NK-92 (cell line): ENCODE results near the gene PKNOX1.
"Not testable (repeated sequence)": the region's sequence is repeated elsewhere in the genome, so short reads cannot be mapped to it uniquely, and the experiment has no call there.

ENCODE experiments used
- DNase-seq: peaks from one replicate; lab custom pipeline; 2025; ENCODE audit not compliant: unreplicated experiment; lab: John Stamatoyannopoulos, UW

PKNOX1 gene

GRCh38 chr21:42973991-42974831 is at the start of gene PKNOX1:
Gene PKNOX1 (plus strand): TSS chr21:42974562. CDS start chr21:43004382, 29,820 bp downstream.
- peak; percentile 91 for DNase-seq

DNA sequence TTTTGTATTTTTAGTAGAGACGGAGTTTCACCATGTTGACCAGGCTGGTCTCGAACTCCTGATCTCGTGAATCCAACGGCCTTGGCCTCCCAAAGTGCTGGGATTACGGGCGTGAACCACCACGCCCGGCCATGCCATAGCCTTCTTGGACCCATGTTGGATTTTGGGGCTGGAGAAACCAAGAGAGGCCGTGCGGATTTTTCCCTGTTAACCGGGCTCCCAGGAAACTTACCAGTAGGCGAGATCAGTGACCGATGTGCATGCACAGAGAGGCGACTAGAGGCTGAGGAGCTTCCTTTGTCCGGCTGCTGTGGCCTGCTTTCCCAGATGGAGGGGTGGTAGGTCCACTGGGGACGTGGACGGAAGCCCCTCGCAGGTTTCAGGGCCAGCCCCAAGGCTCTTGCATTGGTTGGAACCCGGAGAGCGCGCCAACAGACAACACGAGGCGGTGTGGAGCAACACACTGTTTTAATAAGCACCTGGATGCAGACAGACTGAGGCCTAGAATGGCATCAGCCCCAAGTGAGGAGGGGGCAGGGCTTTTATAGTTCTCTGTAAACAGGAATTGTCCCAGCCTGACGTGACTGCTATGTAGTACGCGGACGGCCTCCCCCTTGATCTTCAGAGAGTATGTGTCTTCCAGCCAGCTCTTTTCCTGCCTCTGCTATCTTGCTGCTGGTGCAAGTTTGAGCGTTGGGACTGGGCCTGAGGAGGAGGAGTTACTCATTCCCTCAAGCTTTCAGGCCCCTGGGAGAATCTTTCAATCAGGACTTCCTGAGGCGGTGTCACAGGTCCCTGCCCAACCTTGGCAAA is 49.0 kb upstream of the PKNOX1 start, which contains the start of gene ERVH48-1:
ERVH48-1 (minus strand) TSS at position 517 of the 813 bp plus-strand sequence. CDS start 6,624 bp downstream, outside the sequence.
- no peak for DNase-seq

DNA sequence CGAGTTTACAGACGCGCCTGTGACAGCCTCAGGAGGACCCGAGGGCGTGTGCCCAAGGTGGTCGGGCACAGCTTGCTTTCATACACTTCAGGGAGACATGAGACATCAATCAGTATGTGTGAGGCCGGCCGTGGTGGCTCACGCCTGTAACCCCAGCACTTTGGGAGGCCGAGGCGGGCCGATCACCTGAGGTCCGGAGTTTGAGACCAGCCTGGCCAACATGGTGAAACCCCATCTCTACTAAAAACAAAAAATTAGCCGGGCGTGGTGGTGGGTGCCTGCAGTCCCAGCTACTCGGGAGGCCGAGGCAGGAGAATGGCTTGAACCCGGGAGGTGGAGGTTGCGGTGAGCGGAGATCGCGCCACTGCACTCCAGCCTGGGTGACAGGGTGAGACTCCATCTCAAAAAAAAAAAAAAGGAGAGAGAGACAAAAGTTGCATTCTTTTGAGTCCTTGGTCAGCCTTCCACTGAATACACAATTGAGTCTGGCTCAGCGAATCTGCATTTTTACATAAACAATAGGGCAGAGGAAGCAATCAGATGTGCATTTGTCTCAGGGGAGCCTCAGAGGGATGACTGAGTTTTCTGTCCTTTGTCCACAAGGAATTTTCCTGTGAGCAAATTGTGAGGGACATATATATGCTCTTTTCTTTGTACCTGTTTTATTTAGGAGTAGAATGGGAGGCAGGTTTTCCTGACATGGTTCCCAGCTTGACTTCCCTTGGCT is 46.7 kb upstream of the PKNOX1 start:
- DNase-seq, result not testable (repeated sequence)

DNA sequence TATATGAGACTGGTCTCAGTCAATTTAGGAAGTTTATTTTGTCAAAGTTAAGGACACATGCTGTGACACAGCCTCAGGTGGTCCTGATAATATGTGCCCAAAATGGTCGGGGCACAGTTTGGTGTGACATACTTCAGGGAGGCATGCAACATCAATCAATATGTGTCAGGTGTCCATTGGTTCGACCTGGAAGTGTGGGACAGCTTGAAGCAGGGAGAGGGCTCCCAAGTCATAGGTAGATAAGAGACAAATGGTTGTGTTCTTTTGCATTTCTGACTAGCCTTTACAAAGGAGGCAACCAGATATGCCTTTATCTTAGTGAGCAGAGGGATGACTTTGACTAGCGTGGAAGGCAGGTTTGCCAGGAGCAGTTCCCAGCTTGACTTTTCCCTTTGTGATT is 44.4 kb upstream of the PKNOX1 start:
- no peak for DNase-seq

- DNase-seq, result no peak
These were observed 42.7 kb upstream of the PKNOX1 start for GRCh38 chr21:42931560-42932235.

DNA sequence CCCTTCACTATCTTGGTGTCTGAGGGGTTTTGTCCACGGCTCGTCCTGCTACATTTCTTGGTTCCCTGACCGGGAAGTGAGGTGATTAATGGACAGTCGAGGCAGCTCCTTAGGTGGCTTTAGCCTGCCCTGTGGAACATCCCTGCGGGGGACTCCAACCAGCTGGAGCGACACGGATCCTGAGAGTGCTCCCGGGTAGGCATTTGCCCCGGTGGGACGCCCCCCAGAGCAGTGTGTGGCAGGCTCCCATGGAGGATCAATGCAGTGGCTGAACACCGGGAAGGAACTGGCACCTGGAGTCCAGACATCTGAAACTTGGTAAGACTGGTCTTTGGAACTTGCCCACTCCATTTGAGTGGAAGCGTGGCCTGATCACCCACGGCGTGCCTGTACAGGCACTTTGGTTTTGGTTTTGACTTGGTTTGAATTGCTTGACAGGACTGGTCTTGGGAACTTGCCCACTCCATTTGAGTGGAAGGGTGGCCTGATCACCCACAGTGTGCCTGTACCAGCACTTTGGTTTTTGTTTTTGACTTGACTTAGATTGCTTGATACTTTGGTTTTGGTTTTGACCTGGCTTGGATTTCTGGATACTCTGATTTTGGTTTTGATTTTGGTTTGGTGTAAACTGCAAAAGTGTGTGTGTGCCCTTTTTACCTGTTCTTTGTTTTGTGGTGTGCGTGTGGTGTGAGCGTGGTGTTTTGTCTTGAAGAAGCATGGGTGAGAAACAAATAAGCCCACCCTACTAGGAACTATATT is 41.8 kb upstream of the PKNOX1 start:
- DNase-seq, result not testable (repeated sequence)

DNA sequence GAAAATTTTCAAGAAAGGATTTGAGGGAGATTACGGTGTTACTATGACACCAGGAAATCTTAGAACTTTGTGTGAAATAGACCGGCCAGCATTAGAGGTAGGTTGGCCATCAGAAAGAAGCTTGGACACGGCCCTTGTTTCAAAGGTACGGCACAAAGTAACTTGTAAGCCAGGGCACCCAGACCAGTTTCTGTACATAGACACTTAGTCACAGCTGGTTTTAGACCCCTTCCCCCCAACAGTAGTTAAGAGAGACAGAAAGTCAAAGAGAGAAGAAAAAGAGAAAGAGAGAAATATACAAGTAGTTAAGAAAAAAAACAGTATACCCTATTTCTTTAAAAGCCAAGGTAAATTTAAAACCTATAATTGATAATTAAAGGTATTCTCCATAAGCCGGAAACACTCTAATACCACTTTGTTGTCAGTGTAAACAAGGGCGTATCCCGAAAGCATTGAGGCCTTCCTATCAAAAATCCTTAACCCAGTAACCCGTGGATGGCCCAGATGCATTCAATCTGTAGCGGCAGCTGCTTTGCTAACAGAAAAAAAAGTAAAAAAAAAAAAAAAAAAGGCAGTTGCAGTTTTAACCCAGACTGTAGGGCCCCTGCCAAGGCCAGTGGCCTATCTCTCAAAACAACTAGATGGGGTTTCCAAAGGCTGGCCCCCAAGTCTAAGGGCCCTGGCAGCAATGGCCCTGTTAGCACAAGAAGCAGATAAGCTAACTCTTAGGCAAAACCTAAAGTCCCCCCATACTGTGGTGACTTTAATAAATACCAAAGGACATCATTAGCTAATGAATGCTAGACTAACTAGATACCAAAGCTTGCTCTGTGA is 41.0 kb upstream of the PKNOX1 start:
- DNase-seq, result not testable (repeated sequence)

- not testable (repeated sequence) for DNase-seq
These were observed 40.4 kb upstream of the PKNOX1 start for GRCh38 chr21:42933973-42934372.

GRCh38 chr21:42936360-42936759 is 38.0 kb upstream of the PKNOX1 start:
- not testable (repeated sequence) for DNase-seq

DNA sequence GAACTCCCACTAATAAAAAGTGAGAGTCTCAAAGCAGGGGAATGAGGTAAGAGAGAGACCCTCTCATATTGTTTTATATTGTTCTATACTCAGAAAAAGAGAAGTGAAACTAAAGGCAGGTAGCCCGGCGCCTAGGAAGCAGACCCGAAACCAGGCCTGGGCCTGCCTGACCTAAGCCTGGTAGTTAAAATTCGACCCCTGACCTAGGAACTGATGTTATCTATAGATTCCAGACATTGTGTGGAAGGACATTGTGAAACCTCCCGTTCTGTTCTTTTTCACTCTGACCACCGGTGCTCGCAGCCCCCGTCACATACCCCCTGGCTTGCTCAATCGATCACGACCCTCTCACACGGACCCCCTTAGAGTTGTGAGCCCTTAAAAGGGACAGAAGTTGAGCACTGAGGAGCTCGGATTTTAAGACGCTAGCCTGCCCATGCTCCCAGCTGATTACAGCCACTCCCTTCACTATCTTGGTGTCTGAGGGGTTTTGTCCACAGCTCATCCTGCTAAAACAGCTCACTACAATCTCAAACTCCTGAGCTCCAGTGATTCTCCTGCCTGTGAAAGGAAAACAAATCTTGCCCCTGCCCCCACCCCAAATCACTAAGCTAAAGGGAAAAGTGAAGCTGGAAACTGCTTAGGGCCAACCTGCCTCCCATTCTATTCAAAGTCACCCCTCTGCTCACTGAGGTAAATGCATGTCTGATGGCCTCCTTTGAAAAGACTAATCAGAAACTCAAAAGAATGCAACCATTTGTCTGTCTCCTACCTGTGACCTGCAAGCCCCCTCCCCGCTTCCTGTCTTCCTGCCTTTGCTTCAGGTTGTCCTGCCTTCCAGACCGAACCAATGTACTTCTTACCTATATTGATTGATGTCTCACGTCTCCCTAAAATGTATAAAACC is 37.1 kb upstream of the PKNOX1 start:
- not testable (repeated sequence) for DNase-seq

GRCh38 chr21:42937960-42938605 is 36.3 kb upstream of the PKNOX1 start:
- DNase-seq, result no peak

- DNase-seq, result not testable (repeated sequence)
These were observed 35.8 kb upstream of the PKNOX1 start for GRCh38 chr21:42938606-42938995.

- DNase-seq, result no peak
These were observed 34.6 kb upstream of the PKNOX1 start for GRCh38 chr21:42939582-42940413.

DNA sequence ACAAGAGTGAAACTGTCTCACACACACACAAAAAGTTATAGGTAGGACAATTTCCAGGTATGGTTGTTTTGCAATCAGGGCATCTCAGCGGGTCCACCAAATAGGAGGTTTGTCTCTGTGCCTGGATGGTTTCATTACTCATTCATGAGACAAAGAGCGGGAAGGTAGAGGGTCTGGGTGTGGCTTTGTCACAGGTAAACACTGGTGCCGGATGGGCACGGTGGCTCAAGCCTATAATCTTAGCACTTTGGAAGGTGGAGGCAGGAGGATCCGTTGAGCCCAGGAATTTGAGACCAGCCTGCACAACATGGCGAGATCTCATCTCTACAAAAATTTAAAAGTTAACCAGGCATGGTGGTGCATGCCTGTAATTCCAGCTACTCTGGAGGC is 32.7 kb upstream of the PKNOX1 start:
- DNase-seq, result no peak

DNA sequence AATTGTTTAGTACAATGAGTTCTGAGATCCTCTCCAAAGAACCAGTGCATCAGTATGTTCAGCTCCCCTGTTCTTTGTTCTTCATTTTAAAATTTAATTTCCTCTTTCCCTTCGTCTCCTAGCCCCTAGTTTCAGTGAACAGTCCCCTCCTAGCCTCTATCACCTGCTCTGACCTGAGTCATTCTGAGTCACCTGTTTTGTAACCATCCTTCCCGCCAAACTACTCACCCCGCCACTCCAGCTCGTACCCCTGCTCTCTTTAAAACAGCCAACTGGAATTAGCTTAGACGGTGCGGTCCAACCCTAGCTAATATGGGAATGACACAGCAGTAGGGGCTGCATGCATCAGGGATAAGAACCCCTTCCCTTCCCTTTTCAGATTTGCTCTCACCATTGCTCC is 32.1 kb upstream of the PKNOX1 start:
- DNase-seq, result no peak

- DNase-seq, result not testable (repeated sequence)
These were observed 25.1 kb upstream of the PKNOX1 start for GRCh38 chr21:42949094-42949755.
